ENCODE measurements around the gene COL24A1. TPM values are rescaled to one million over a fixed set of nuclear protein-coding genes. Genes with fewer than 3 reads are reported as not detected.

COL24A1 gene
- total RNA-seq (not detected in 2 replicates), polyA plus RNA-seq (0.02 and 0.03 TPM in 2 replicates), polyA minus RNA-seq (0.06 TPM in 1 of 2 replicates, not detected in the other), Bru-seq, nascent RNA (percentile 14 among the genes with signal in this experiment), BruChase-seq, experiment 1, labeled RNA remaining after a 6-hour chase (percentile 9 among the genes with signal in this experiment), BruChase-seq, experiment 2, labeled RNA remaining after a 2-hour chase (percentile 12 among the genes with signal in this experiment)
- 0.01 TPM in 1 of 2 replicates, not detected in the other for polyA plus RNA-seq (2011; cell fraction: cytosol; rRNA removed)
- polyA plus RNA-seq (2011; cell fraction: nucleus; rRNA removed) = 0.21 and 0.30 TPM in 2 replicates
- polyA plus RNA-seq (2012) = 0.03 TPM in 1 of 2 replicates, not detected in the other
- polyA minus RNA-seq (2011; cell fraction: cytosol; rRNA and poly(A)+ RNA removed) = not detected
- polyA minus RNA-seq (2011; cell fraction: nucleus; rRNA and poly(A)+ RNA removed) = 0.10 and 0.34 TPM in 2 replicates
- long read RNA-seq = 0 reads

DNA sequence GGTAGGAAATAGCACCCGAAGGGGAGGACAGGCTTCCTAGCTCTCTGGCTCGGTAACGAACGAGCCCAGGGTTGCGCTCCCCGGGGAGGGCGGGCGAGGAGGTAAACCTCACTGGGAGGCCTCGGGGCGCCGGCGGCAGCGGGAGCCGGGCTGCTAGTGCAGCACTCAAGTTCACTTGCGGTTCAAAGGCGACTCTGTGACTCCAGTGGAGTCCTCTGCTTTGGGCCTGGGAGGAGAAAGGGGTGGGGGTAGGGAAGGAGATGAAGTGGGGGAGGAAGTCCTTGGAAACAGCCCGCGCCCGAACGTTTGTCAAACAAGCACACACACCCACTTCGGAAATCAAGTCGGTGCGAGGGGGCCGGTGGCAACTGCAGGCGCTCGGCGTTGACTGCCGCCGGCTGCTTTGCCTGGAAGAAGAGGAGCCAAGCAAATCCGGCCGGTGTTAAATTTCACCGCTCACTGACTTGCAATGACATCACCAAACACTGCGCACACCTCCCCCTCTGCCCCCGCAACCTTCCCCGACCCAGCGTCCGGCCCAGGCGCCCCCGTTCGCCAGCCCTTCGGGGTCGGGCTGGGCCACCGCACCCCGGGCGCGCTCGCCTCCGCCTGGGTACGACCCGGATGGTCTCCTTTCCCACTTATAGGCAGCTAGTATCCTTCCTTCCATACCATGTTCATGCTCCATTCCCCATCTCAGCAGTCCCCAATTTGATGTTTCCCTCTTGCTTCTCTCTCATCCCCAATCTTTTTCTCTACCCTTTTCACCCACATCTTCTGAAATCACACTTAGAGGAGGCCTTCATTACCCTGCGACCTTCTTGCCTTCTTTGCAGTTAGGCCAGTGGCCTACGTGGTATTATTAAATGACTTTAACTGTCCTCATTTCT is at the start of gene COL24A1:
COL24A1 (minus strand) TSS at position 207 of the 890 bp plus-strand sequence. CDS start 376 bp downstream, outside the sequence.
- peaks cover 12% of the 10 kb centered on the region for H3K4me1 ChIP-seq (ENCODE audit: control insufficient read depth, extremely low read depth, insufficient read depth, low read length)
- H3K79me2 ChIP-seq (ENCODE audit: control insufficient read depth, insufficient read depth, low read length) = no peaks in the 10 kb centered on the region
- H4K20me1 ChIP-seq (replicated peaks; ENCODE audit: control insufficient read depth, extremely low read depth, insufficient read depth, low read length) = no peaks in the 10 kb centered on the region
- H3K27me3 ChIP-seq (ENCODE audit: control insufficient read depth in 2 of 2, insufficient read depth in 2 of 2, low read length in 2 of 2) = peaks cover 35 to 50% of the 10 kb centered on the region in 2 experiments
- ChIA-PET POLR2A (no interaction called here), CTCF (no interaction called here)
- peak; percentile 24 for DNase-seq (ENCODE audit: low read depth, low spot score)
- no peaks in the 10 kb centered on the region for H3K9me1 ChIP-seq (replicated peaks; ENCODE audit: control insufficient read depth, extremely low read depth, insufficient read depth, low read length)
- no peak for FAIRE-seq
- H2AFZ ChIP-seq (ENCODE audit: low read depth, low read length) = peak within 1 kb of the TSS; percentile 34
- TF ChIP-seq EZH2 (IDR thresholded peaks at IDR 0.05; ENCODE audit: borderline replicate concordance, low read depth, low read length, severe bottlenecking) (peak; percentile 65), JUN (IDR thresholded peaks at IDR 0.05; ENCODE audit: borderline replicate concordance, insufficient read depth, insufficient read length, low read depth) (no peak), POLR2AphosphoS5 (IDR thresholded peaks at IDR 0.05; ENCODE audit: insufficient read depth, low read depth, low read length) (no peak)
- H3K27ac ChIP-seq (ENCODE audit: insufficient read depth, low read depth, low read length) = no peak within 1 kb of the TSS
- peak within 1 kb of the TSS; percentile 75 for H3K4me2 ChIP-seq (ENCODE audit: insufficient read depth, low read length)
- H3K4me3 ChIP-seq (replicated peaks in 1 of 3; ENCODE audit: insufficient read depth in 1 of 3, low read depth in 1 of 3, low read length in 3 of 3) = peak within 1 kb of the TSS; percentile 20 to 58 (median 29)
- no TSS peak for BruUV-seq (replicated peaks)
- H3K36me3 ChIP-seq (ENCODE audit: control insufficient read depth in 2 of 2, extremely low read depth in 1 of 2, insufficient read depth in 2 of 2, low read length in 2 of 2) = no peaks in the 10 kb centered on the region
- no peaks in the 10 kb centered on the region for H3K9me3 ChIP-seq (replicated peaks; ENCODE audit: control insufficient read depth, insufficient read depth, low read length)
- no peak within 1 kb of the TSS for H3K9ac ChIP-seq (replicated peaks; ENCODE audit: extremely low read depth, insufficient read depth, low read length)
- intact Hi-C loops (cut with micrococcal nuclease) = no loop called here
- dilution Hi-C loops (cut with MboI; ENCODE audit: extremely low pct_ligation_motif_present, low sequenced_read_pairs) = no loop called here

DNA sequence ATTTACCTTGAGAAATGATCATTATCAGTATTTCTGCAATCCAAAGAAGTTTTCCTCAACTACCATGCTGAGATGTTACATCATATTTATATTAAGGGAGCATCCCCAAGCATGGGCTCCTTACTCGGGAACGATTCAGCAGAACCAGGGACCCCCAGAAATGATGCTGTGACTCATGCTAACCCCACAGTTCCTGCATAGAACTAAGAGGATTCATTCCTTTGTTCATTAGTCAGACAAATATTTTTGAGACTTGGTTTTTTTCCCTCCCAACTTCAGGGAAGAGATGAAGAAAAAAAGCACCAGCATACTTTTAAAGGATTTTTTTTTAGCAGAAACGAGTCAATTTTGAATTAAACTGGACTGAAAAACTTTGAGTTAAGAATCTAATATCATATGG is 49.2 kb upstream of the COL24A1 start:
- CTCF ChIA-PET = interaction anchor here (1.3 to 1.4 kb wide), 3 partner anchors 14 to 59 kb away, joined by 3 read pairs; no protein-coding TSS in a partner anchor

More for the DNA sequence above, 49.2 kb upstream of the COL24A1 start:
- H3K9me3 ChIP-seq (replicated peaks; ENCODE audit: control insufficient read depth, insufficient read depth, low read length) = no peaks in the 10 kb centered on the region
- H3K79me2 ChIP-seq (ENCODE audit: control insufficient read depth, insufficient read depth, low read length) = no peaks in the 10 kb centered on the region
- no peak overlapping the region for H3K27ac ChIP-seq (ENCODE audit: insufficient read depth, low read depth, low read length)
- H3K9ac ChIP-seq (replicated peaks; ENCODE audit: extremely low read depth, insufficient read depth, low read length) = no peak overlapping the region
- DNase-seq (ENCODE audit: low read depth, low spot score) = no peak
- H2AFZ ChIP-seq (ENCODE audit: low read depth, low read length) = no peak overlapping the region
- peaks cover 0 to 3% of the 10 kb centered on the region in 2 experiments for H3K27me3 ChIP-seq (ENCODE audit: control insufficient read depth in 2 of 2, insufficient read depth in 2 of 2, low read length in 2 of 2)
- H3K9me1 ChIP-seq (replicated peaks; ENCODE audit: control insufficient read depth, extremely low read depth, insufficient read depth, low read length) = peaks cover 3% of the 10 kb centered on the region
- no peaks in the 10 kb centered on the region for H3K4me1 ChIP-seq (ENCODE audit: control insufficient read depth, extremely low read depth, insufficient read depth, low read length)
- H4K20me1 ChIP-seq (replicated peaks; ENCODE audit: control insufficient read depth, extremely low read depth, insufficient read depth, low read length) = no peaks in the 10 kb centered on the region
- TF ChIP-seq, protein P1, sequence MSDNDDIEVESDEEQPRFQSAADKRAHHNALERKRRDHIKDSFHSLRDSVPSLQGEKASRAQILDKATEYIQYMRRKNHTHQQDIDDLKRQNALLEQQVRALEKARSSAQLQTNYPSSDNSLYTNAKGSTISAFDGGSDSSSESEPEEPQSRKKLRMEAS (IDR thresholded peaks at IDR 0.05; ENCODE audit: insufficient read depth, insufficient read length) = no peak
- TF ChIP-seq JUN (IDR thresholded peaks at IDR 0.05; ENCODE audit: borderline replicate concordance, insufficient read depth, insufficient read length, low read depth) = peak; percentile 9
- no peak overlapping the region for H3K4me3 ChIP-seq (replicated peaks in 1 of 3; ENCODE audit: insufficient read depth in 1 of 3, low read depth in 1 of 3, low read length in 3 of 3)
- no peaks in the 10 kb centered on the region for H3K36me3 ChIP-seq (ENCODE audit: control insufficient read depth in 2 of 2, extremely low read depth in 1 of 2, insufficient read depth in 2 of 2, low read length in 2 of 2)
- POLR2A ChIA-PET = no interaction called here
- FAIRE-seq = no peak
- H3K4me2 ChIP-seq (ENCODE audit: insufficient read depth, low read length) = no peak overlapping the region
- intact Hi-C loops (cut with micrococcal nuclease) = no loop called here
- BruUV-seq (replicated peaks) = no TSS peak
- dilution Hi-C loops (cut with MboI; ENCODE audit: extremely low pct_ligation_motif_present, low sequenced_read_pairs) = no loop called here

Data from endothelial cell of umbilical vein (primary cell).